ENCODE results near the gene C7orf33. TPM values are rescaled to one million over a fixed set of nuclear protein-coding genes. Genes with fewer than 3 reads are reported as not detected.

The C7orf33 gene
- polyA plus RNA-seq, 3 donors: 0.05 TPM; not detected in 2

DNA sequence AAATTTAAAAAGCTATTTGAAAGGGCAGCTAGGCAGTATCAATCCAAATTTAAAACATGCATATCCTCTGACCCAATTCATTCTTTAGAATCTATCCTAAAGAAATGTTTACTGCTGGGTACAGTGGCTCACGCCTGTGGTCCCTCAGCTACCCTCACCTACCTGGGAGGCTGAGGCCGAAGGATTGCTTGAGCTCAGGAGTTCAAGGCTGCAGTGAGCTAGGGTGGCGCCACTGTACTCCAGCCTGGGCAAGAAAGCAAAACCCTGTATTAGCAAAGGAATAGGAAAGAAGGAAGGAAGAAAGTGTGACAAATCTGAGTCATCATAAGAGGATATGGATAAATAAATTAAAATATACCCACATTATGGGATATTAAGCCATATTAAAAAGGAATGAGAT lies 36.3 kb downstream of the C7orf33 start:
- H3K27ac Mint-ChIP-seq: peak overlapping the region in 1 of 7 donors; percentile 76
- Histone ChIP-seq H3K4me2 (replicated peaks; ENCODE audit: extremely low read depth, low read length, poor library complexity, severe bottlenecking) (no peak overlapping the region), H4K20me1 (ENCODE audit: insufficient read depth, low read length) (no peaks in the 10 kb centered on the region), H3K79me2 (ENCODE audit: insufficient read depth, low read length) (no peaks in the 10 kb centered on the region), H3K9ac (ENCODE audit: insufficient read depth, low read length, poor library complexity, severe bottlenecking) (no peak overlapping the region), H3K36me3 (replicated peaks in 1 of 2; ENCODE audit: control insufficient read depth in 1 of 2, insufficient read depth in 2 of 2, low read length in 2 of 2) (no peaks in the 10 kb centered on the region), H3K27ac (ENCODE audit: low read depth in 1 of 2, low read length in 2 of 2) (no peak overlapping the region), H2AFZ (ENCODE audit: insufficient read depth, low read depth, low read length, poor library complexity, severe bottlenecking) (no peak overlapping the region), H3K4me1 (ENCODE audit: control insufficient read depth in 1 of 2, insufficient read depth in 2 of 2, low read length in 2 of 2) (peaks cover 48 to 58% of the 10 kb centered on the region in 2 donors), H3K9me3 (replicated peaks in 1 of 2; ENCODE audit: control insufficient read depth in 1 of 2, insufficient read depth in 1 of 2, low read length in 2 of 2) (no peaks in the 10 kb centered on the region), H3K4me3 (replicated peaks in 1 of 3; ENCODE audit: low read depth in 2 of 3, low read length in 3 of 3) (no peak overlapping the region), H3K27me3 (ENCODE audit: control insufficient read depth in 2 of 2, insufficient read depth in 2 of 2, low read length in 2 of 2) (no peaks in the 10 kb centered on the region)
- H3K4me1 Mint-ChIP-seq: peaks cover 64% of the 10 kb centered on the region
- no peaks in the 10 kb centered on the region for H3K27me3 Mint-ChIP-seq (ENCODE audit: low read depth in 3 of 3)
- no peaks in the 10 kb centered on the region for H3K36me3 Mint-ChIP-seq
- TF ChIP-seq, protein P1, sequence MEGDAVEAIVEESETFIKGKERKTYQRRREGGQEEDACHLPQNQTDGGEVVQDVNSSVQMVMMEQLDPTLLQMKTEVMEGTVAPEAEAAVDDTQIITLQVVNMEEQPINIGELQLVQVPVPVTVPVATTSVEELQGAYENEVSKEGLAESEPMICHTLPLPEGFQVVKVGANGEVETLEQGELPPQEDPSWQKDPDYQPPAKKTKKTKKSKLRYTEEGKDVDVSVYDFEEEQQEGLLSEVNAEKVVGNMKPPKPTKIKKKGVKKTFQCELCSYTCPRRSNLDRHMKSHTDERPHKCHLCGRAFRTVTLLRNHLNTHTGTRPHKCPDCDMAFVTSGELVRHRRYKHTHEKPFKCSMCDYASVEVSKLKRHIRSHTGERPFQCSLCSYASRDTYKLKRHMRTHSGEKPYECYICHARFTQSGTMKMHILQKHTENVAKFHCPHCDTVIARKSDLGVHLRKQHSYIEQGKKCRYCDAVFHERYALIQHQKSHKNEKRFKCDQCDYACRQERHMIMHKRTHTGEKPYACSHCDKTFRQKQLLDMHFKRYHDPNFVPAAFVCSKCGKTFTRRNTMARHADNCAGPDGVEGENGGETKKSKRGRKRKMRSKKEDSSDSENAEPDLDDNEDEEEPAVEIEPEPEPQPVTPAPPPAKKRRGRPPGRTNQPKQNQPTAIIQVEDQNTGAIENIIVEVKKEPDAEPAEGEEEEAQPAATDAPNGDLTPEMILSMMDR (IDR thresholded peaks at IDR 0.05): no peak
- WGBS (ENCODE audit: insufficient coverage): no CpG with 5 or more reads among the region's 3 CpGs
- intact Hi-C loops (cut with micrococcal nuclease): loop anchor here in 1 of 2 donors (10.0 kb wide), 1 partner anchor 68 kb away; the partner anchor contains the start of gene CUL1
- no peak for DNase-seq
- H3K9me3 Mint-ChIP-seq: peaks cover 0 to 2% (median 0%) of the 10 kb centered on the region in 7 donors
- H3K4me3 Mint-ChIP-seq: no peak overlapping the region

- Histone ChIP-seq H3K27me3 (ENCODE audit: control insufficient read depth in 2 of 2, insufficient read depth in 2 of 2, low read length in 2 of 2) (no peaks in the 10 kb centered on the region), H2AFZ (ENCODE audit: insufficient read depth, low read depth, low read length, poor library complexity, severe bottlenecking) (no peak overlapping the region), H3K36me3 (replicated peaks in 1 of 2; ENCODE audit: control insufficient read depth in 1 of 2, insufficient read depth in 2 of 2, low read length in 2 of 2) (no peaks in the 10 kb centered on the region), H3K9me3 (replicated peaks in 1 of 2; ENCODE audit: control insufficient read depth in 1 of 2, insufficient read depth in 1 of 2, low read length in 2 of 2) (no peaks in the 10 kb centered on the region), H3K9ac (ENCODE audit: insufficient read depth, low read length, poor library complexity, severe bottlenecking) (no peak overlapping the region), H3K4me2 (replicated peaks; ENCODE audit: extremely low read depth, low read length, poor library complexity, severe bottlenecking) (no peak overlapping the region), H3K79me2 (ENCODE audit: insufficient read depth, low read length) (no peaks in the 10 kb centered on the region), H3K4me1 (ENCODE audit: control insufficient read depth in 1 of 2, insufficient read depth in 2 of 2, low read length in 2 of 2) (peaks cover 45 to 54% of the 10 kb centered on the region in 2 donors), H4K20me1 (ENCODE audit: insufficient read depth, low read length) (no peaks in the 10 kb centered on the region), H3K27ac (ENCODE audit: low read depth in 1 of 2, low read length in 2 of 2) (no peak overlapping the region), H3K4me3 (replicated peaks in 1 of 3; ENCODE audit: low read depth in 2 of 3, low read length in 3 of 3) (no peak overlapping the region)
- no peak overlapping the region for H3K4me3 Mint-ChIP-seq
- DNase-seq: no peak
- no peaks in the 10 kb centered on the region for H3K36me3 Mint-ChIP-seq
- H3K27me3 Mint-ChIP-seq (ENCODE audit: low read depth in 3 of 3): no peaks in the 10 kb centered on the region
- TF ChIP-seq, protein P1 (IDR thresholded peaks at IDR 0.05): no peak
- H3K9me3 Mint-ChIP-seq: peaks cover 0 to 4% (median 0%) of the 10 kb centered on the region in 7 donors
- intact Hi-C loops (cut with micrococcal nuclease): loop anchor here in 1 of 2 donors (10.0 kb wide), 1 partner anchor 67 kb away; the partner anchor contains the start of gene CUL1
- no peak overlapping the region for H3K27ac Mint-ChIP-seq
- H3K4me1 Mint-ChIP-seq: peaks cover 63% of the 10 kb centered on the region
- WGBS (ENCODE audit: insufficient coverage): 71% methylated on average over 4 of the region's 7 CpGs
Observed at GRCh38 chr7:148628011-148628410, 37.4 kb downstream of the C7orf33 start.

Data from CD14-positive monocyte (primary cell).